ENCODE data around the gene RTP5.

The RTP5 gene

DNA sequence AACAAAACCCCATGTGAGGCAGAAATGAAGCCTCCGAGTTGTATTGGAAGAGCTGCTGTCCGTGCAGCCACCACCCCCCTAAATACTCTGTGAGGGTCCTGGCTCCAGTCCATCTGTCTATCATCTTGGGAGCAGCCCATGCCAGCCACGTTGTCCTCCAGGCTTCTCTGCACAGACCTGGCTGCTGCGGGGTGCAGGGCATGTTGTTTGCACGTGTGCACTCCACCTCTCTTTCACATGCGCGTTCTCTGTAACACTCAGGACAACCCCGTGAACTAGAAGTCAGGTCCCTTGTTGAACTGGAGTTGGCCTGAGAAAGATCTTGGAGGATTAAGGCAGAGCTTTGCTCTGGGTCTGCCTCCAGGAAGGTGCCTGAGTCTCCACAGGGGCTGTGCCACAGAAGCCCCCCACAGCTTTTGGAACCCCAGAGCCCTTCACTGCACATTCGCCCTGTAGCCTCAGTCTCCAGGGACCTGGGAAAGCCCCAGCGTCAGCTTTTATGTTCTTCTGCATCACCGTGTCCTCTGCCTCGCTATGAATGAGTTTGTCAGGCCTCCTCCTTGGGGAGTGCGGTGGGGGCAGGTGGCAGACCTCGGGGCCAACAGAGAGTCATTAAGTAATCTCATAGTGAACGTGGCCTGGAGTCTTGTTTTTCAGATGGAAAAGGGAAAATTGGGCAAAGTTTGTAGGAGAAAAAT lies 16.6 kb downstream of the RTP5 start:
- DNase-seq (ENCODE audit: low read depth in 1 of 2, low spot score in 1 of 2) = no peak

DNA sequence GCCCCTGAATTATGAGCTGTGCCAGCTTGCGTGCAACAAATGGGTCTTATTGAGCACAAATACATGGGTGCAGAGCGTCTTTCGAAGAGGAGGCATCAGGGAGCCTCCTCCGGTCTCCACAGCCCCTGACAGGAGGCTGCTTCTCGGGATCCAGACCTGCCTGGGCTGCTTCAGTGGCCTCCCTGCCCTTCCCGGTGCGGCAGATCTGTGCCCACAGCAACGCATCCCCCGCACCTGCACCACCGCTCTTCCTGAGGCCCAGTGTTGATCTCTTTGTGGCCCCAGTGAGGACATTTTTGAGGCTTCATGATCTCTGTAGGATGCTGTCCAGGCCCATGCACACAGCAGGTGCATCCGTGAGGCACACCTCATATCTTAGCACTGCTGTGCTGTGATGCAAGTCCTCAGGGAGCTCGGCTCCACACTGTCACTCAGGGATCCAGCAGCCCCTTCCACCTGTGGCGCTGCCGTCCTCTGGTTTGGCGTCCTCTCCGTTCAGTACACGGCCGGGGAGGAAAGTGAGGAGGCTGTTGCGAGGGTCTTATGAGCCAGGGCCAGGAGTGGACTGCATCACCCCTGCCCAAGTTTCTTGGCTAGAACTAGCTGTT lies 17.4 kb downstream of the RTP5 start:
- no peak for DNase-seq (ENCODE audit: low read depth in 1 of 2, low spot score in 1 of 2)

DNA sequence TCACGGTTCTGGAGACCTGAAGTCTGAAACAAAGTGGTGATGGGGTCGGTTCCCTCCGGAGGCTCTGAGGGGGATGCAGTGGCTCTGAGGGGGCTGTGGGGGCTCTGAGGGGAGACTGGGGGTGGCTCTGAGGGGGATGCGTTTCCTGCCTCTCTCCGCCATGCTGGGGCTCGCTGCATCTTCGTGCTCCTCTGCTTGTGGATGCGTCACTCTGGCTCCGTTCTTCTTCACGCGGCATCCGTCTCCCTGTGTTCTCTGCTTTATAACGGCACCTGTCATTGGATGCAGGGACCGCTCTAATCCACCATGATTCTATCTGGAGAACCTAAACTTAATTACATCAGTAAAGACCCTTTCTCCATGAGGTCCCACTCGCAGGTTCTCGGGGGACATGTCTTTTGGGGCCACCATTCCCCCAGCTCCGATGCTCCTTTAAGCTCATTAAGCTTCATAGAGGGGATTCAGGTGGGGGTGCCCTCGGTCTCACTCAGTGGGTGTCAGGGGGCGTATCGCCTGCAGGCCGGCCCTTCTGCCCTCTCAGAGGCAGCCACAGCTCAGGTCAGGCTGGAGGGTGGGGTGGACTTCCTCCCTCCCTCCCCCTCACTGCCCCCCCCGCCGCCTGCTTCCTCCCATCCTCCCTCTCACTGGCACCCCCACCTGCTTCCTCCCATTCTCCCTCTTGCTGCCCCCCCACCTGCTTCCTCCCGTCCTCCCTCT lies 18.4 kb downstream of the RTP5 start:
- DNase-seq (ENCODE audit: low read depth in 1 of 2, low spot score in 1 of 2) = no peak

DNA sequence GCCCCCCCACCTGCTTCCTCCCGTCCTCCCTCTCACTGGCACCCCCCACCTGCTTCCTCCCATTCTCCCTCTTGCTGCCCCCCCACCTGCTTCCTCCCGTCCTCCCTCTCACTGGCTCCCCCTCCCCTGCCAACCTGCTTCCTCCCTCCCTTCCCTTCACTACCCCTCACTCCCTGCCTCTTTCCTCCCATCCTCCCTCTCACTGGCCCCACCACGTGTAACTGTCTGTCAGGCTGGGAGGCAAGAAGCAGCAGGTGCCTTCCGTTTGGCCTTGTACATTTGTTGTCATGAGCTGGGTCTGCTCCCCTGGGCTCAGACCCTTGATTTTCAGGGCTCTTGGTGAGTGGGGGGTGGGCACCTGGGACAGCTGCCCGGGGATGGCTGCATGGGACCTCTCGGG lies 19.1 kb downstream of the RTP5 start:
- no peak for DNase-seq (ENCODE audit: low read depth in 1 of 2, low spot score in 1 of 2)

DNA sequence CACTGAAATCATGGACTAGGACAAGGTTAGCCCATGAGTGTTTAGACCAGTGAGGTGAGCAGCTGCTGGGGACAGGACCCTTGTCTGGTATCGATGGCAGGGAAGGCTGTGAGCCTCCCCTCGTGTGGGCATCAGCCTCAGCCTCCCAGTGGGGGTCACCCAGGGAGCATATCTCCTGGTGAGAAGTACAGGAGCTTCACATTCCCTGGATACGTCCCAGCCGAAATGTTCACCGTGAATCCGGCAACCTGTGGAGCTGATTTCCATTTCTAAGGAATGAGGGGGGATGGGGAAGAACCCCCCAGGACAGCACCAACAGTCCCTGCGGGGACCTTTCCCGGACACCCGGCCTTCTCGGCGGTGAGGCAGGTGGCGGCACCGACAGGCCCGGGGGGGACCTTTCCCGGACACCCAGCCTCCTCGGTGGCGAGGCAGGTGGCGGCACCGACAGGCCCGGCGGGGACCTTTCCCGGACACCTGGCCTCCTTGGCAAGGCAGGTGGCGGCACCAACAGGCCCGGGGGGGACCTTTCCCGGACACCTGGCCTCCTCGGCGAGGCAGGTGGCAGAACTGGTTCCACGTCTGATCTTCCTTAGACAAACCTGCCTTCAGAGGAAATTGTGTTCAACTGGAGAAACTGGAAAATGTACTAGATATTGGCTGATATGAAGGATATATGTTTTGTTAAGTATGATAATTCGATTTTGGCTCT lies 21.2 kb downstream of the RTP5 start:
- no peak for DNase-seq (ENCODE audit: low read depth in 1 of 2, low spot score in 1 of 2)

DNA sequence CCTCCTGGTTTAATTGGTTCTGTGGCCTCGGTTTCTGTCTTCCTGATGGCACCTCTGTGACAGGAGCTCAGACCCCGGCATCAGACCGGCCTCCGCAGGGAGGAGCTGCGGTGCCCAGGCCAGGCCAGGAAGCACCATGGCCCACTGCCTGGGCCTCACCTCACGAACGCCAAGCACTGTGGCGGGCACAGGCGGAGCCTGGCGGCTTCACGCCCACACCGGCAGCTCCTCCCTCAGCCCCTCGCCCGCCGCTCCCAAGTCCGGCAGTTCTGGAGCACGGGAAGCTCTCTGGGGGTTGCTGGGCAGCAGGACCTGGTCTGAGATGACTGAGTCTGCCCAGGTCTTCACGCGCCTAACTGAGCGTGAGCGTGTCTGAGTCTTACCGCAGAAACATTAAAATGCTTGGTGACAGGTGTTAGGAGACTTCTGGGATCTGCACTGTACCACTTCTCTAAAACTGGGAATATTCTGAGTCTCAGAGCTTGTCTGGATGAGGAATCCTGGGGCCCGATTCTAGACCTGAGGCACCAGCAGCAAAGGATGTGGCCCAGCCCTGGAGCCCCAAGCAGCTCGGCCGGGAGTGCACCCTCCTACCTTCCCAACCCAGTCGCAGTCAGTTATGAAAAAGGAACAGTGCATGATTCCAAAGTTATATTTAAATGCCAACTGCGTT lies 21.9 kb downstream of the RTP5 start:
- no peak for DNase-seq (ENCODE audit: low read depth in 1 of 2, low spot score in 1 of 2)

DNA sequence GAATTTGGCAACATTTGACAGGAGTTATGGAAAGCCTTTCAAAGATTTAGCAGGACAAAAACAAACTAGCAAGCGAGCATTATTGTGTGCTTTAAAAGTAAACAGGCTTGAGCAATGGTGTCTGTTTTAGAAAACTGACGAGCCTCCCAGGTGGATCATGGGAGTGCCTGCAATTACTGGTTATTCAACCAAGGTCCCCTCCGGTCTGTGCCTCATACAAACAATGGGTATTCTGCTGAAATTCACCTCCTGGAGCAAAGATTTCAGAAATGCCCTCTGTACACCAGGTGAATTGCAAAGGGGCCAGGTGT lies 22.4 kb downstream of the RTP5 start:
- DNase-seq (ENCODE audit: low read depth in 1 of 2, low spot score in 1 of 2) = no peak

DNA sequence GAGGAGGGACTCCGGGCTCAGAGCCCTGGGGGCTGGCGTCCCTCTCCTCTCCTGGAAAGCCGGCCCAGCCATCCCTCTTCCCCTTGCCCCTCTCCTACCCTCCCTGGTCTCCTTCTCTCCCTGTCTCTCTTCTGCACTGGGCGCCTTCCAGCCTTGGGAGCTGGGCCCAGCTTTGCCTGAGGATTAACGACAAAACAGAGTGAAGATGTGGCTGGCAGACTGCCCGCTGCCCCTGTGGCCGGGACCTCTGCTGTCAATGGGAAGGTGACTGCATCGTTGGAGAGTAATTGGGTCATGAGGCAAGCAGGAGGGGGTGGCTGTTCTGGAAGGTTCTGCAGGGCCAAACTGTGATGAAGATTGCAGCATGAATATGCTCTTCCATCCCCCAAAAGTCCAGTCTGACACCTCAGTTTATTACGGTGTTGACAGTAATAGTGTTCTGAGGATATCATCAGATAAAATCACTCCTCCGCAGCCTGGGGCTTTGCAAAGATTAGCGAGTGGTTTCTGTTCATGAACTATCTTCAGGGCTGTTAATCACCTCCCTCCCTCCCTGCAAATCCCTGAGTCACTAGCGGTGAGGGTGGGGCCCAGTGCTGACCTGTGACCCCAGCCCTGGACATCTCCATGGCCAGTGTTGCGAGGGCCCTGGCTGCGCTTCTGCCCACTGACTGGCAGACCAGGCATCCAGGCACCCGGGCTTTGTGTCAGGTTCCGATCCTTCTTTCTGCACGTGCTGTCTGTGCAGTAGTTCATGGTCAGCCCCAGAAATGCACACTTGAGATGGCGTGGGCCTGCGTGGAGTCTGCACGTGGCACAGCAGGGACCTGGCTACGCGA lies 23.0 kb downstream of the RTP5 start:
- no peak for DNase-seq (ENCODE audit: low read depth in 1 of 2, low spot score in 1 of 2)

DNA sequence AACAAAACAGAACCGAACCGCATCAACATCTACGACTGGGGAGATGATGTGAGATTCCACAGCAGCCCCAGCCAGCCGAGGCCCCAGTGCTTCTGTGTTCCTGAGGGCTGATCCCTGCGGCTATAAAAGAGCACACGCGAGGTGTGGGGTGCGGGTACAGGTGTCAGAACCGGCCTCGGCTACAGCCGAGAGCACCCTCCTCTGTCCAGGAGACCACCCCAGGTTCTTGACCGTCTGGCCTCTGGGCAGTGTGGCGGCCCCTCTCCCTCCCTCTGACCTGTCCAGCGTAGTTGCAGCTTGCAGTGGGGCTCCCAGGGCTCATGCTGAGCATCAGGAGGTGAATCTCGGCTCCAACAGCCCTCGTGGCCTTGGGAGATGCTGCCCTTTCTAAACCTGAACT lies 23.7 kb downstream of the RTP5 start:
- DNase-seq (ENCODE audit: low read depth in 1 of 2, low spot score in 1 of 2) = no peak

DNA sequence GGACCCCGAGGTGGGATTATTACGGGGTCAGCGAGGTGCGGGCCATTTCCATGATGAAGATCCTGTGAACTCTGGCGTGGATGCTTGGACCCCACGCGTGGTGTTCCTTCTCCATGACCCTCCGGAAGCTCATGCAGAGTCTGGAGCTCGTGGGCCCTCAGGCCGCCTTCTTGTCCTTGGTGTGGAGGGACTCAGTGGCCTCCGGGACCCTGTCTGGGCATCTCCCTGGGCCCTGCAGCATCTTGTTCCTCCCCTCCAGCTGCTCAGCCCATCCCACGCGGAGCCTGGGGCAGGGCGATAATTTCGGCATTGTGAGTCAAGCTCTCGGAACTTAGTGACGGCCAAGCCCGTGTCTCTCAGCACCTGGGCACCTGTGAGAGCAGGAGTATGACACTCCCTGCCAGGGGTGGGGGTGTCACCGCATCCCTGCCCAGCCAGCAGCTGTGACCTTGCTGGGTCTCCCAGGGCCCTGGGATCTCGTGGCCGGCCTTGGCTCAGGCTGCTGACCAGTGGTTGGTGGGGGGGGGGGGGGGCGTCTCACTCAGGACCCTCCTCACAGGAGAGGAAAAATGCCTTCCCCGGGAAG lies 24.6 kb downstream of the RTP5 start:
- no peak for DNase-seq (ENCODE audit: low read depth in 1 of 2, low spot score in 1 of 2)

DNA sequence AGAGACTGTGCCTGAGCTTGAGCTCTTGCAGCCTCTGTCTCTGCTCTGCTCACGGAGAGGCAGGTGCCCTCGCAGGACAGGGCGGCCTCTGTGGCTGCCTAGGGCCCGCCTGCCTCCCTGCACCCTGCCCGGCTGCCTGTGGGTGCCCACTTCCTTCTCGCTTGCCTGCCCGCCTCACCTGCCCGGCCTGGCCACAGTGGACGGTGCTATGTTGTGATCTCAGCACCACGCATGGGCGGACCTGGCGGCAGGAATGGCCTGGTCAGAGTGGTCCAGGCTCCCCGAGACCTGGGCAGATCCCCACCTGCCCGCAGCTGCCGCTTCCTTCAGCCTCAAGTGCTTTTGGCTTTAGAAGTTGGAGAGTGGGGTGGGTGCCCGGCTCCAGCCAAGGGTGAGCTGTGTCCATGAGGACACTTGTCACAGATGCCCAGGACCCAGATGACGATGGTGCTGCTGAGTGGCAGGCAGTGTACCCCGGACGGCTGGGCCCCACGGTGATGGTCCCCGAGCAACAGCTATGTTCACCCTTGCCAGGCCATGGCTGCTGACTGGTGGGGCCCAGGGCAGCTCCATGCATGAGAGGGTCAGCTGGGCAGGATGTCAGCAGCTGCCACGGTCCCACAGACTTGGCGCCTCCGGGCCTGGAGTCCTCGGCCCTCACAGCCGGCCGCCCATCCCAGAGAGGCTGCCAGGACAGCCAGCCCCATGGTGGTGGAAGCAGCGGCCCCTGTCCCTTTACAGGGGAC lies 25.3 kb downstream of the RTP5 start:
- DNase-seq (ENCODE audit: low read depth in 1 of 2, low spot score in 1 of 2) = no peak

DNA sequence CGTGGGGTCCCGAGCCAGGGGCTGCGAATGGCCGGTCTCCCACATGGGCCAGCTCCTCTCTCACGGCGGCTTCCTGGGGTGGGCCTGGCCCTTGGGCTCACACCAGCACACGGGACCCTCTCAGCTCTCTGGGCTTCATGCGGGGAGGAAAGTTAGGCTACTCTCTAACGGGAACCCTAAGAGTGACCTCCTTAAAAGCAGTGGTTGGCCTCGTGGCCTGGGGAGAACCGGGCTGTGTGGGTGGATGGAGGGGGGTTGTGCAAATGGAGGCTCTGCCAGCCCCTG lies 25.8 kb downstream of the RTP5 start:
- no peak for DNase-seq (ENCODE audit: low read depth in 1 of 2, low spot score in 1 of 2)

DNA sequence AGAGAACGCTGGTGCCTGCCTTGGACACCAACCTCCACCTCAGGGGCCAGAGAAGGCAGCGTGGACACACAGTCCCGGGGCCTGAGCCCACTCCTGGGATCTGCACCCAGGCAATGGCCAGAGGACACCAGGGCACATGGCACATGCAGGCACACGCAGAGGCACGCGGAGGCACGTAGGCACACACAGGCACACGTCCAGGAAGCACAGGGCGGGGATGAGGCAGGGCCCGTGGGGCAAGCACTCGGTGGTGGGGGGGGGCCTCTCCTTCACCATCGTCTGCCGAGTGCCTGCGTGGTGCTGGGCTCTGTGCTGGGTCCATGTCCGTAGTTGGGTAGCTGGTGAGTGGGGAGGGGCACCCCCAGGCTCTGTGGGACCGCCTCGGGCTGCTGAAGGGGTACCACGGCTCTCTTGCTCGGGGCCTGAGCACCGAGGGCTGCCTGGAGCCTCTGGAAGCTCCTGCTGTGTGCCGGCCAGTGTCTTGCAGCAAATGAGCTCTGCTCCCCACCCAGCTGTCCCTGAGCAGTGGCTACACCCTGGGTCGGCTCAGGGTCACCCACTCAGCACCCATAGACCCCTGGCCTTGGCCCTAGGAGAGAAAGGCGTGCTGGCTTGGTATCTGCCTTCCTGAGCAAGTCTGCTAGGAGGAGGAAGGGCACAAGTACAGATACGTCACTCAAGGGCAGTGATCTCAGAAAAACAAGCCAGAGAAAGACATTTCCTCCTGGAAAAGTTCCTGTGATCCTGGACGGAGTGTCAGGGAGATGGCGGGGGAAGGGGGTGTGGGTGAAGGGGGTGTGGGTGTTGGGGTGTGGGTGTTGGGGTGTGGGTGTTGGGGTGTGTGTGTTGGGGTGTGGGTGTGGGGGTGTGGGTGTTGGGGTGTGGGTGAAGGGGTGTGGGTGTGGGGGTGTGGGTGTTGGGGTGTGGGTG lies 26.4 kb downstream of the RTP5 start:
- no peak for DNase-seq (ENCODE audit: low read depth in 1 of 2, low spot score in 1 of 2)

DNA sequence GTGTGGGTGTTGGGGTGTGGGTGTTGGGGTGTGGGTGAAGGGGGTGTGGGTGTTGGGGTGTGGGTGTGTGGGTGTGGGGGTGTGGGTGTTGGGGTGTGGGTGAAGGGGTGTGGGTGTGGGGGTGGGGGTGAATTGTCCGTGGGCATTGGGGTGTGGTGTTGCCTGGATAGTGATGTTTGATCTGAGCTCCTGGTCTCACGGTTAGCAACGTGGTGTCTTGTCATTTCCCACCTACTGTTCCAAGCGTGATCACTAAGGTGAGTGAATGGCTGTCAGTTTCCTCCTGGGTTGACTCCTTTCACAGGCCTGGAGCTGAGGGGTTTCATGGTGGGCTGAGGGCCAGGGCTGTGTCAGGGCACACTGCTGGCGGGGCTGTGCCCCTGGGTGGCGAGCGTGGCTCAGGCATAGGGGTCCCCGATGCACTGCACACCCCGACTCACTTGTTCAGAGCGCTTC lies 27.2 kb downstream of the RTP5 start:
- DNase-seq (ENCODE audit: low read depth in 1 of 2, low spot score in 1 of 2) = no peak

DNA sequence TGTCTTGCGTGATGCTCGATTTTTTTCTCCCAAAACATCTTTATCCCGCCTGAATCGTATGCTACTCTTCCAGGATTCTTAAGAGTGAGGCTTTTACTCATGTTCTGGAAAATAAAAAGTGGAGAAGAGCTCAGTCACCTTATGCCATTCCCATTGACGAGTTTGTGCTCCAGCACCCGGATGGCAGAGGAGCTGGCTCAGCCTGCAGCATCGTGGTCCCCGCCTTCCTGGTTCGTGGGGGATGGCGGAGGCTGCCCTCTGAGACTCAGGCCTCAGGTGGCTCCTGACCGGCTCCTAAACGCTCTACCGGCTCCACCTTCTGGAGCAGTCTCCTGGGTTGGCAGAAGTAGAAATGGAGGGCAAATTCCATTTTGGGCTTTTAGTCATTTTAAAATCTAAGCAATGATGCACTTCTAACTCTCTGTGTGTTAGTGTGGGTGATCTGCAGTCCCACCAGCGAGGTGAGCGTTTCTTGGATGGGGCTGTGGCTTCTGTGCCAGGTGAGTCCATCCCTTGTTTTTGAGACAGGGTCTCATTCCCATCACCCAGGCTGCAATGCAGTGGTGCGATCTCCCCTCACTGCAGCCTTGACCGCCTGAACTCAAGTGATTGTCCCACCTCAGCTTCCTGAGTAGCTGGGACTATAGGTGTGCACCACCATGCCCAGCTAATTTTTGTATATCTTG lies 27.8 kb downstream of the RTP5 start:
- no peak for DNase-seq (ENCODE audit: low read depth in 1 of 2, low spot score in 1 of 2)

DNA sequence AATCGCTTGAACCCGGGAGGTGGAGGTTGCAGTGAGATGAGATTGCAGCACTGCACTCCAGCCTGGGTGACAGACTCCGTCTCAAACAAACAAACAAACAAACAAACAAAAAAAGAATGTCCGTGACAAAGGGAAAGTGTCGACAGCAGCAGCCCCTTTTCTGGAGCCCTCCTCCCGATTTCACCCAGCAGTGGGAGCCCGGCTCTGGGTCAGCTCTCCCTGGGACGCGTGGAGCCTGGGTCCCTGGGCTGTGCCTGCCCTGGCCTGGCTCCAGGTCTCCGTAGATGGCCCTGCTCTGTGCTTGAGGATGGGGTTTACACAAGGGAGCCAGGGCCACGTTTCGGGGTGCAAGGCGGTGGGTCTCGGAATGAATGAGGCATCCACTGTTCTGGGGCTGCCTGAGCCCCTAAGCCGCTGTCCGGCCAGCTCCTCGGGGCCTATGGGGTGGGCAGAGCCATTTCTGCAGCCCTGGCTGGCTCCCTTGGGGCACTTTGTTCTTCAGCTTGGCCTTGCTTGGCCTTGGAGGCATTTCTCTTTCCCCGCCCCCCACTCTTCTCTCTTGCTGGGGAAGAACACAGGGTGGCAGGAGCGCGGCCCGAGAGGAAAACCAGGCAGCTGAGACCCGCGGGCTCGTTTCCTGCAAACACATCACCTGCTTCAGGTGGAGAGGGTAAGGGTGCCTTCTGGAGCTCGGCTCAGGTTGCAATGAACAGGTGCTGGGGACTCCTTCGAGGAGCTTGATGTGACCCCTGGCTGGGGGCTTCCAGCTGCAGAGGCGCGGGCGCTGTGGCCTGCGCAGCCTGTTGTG lies 29.1 kb downstream of the RTP5 start:
- DNase-seq (ENCODE audit: low read depth in 1 of 2, low spot score in 1 of 2) = no peak
